GM12878 (cell line): ENCODE results near the gene WDR45B. TPM values are rescaled to one million over a fixed set of nuclear protein-coding genes. Genes with fewer than 3 reads are reported as not detected.

ENCODE experiments used
- ATAC-seq: fragments of 200-7000 bp; cut with Tn5 transposase; 3 replicates; pipeline ENCODE4 v1.9.1; 2020; ENCODE audit warnings: mild to moderate bottlenecking, moderate library complexity
- BruUV-seq: library from RNA; stranded (reverse); fragments of 400-500 nt; replicated peaks from 2 replicates; lab custom pipeline; 2021; lab: Mats Ljungman, UMichigan
- CTCF ChIA-PET: fragments of 300-600 bp; sonication (Branson Sonifier 250); formaldehyde crosslinking; extraction: SDS; loops from one replicate; lab custom pipeline; 2021; ENCODE audit warnings: inconsistent platforms; lab: Yijun Ruan, JAX
- POLR2A ChIA-PET: fragments of 350-600 bp; formaldehyde crosslinking; extraction: SDS; loops from one replicate; lab custom pipeline; 2021; ENCODE audit warnings: inconsistent platforms; lab: Charles Lee
- RAD21 ChIA-PET: fragments of 300-600 bp; sonication (Branson Sonifier 250); formaldehyde crosslinking; loops from one replicate; lab custom pipeline; 2023; ENCODE audit warnings: antibody characterized with exemption; ENCODE audit not compliant: unreplicated experiment; lab: Charles Lee
- SMC1A ChIA-PET: fragments of 300-600 bp; sonication (Branson Sonifier 250); formaldehyde crosslinking; loops from one replicate; lab custom pipeline; 2023; ENCODE audit not compliant: unreplicated experiment, uncharacterized antibody; lab: Charles Lee
- DNase-seq: peaks from one replicate; pipeline ENCODE4 v3.0.0-alpha.2; 2011; ENCODE audit warnings: low read depth, low spot score
- FAIRE-seq: peaks from 3 replicates; lab custom pipeline; 2011; peaks lifted over from hg19 to GRCh38; lab: Jason Lieb, UNC
- H2AFZ ChIP-seq: 2 replicates; pipeline ENCODE4 v1.6.0; 2011; ENCODE audit warnings: low read depth, low read length, control low read depth; ENCODE audit not compliant: control insufficient read depth
- H3K27ac ChIP-seq: 2 replicates; pipeline ENCODE4 v1.5.1; 2011; ENCODE audit warnings: control low read depth; ENCODE audit not compliant: control insufficient read depth, insufficient read depth
- H3K27me3 ChIP-seq, 2 experiments: replicated peaks in 1 of 2; 2 replicates each; pipeline versions ENCODE4 v1.6.0 to v1.6.1; 2011; ENCODE audit warnings: low read length in 1 of 2; ENCODE audit not compliant: control insufficient read depth in 2 of 2, insufficient read depth in 2 of 2
- H3K36me3 ChIP-seq, 2 experiments: 2 replicates each; pipeline ENCODE4 v1.5.1; 2011; ENCODE audit warnings: low read length in 1 of 2; ENCODE audit not compliant: control insufficient read depth in 2 of 2, insufficient read depth in 2 of 2
- H3K4me1 ChIP-seq: 2 replicates; pipeline ENCODE4 v1.6.1; 2011; ENCODE audit warnings: mild to moderate bottlenecking, low read length, moderate library complexity, mixed read lengths; ENCODE audit not compliant: control insufficient read depth, insufficient read depth
- H3K4me2 ChIP-seq: 2 replicates; pipeline ENCODE4 v1.6.0; 2011; ENCODE audit warnings: control low read depth; ENCODE audit not compliant: control insufficient read depth, insufficient read depth
- H3K4me3 ChIP-seq: fragments of 200-600 bp; sonication (generic); 2 replicates; pipeline ENCODE4 v1.5.1; 2016
- H3K79me2 ChIP-seq: 2 replicates; pipeline ENCODE4 v1.6.0; 2011; ENCODE audit warnings: low read length; ENCODE audit not compliant: control insufficient read depth, insufficient read depth
- H3K9ac ChIP-seq: 2 replicates; pipeline ENCODE4 v1.8.0; 2011; ENCODE audit warnings: low read length, control low read depth, mixed read lengths; ENCODE audit not compliant: control insufficient read depth, insufficient read depth
- H3K9me3 ChIP-seq: replicated peaks from 3 replicates; pipeline ENCODE4 v1.5.1; 2011; ENCODE audit warnings: mild to moderate bottlenecking, low read length; ENCODE audit not compliant: control insufficient read depth, insufficient read depth
- H4K20me1 ChIP-seq: 2 replicates; pipeline ENCODE4 v1.6.0; 2011; ENCODE audit not compliant: control insufficient read depth, insufficient read depth
- CUX1 ChIP-seq: IDR thresholded peaks from 2 replicates; pipeline ENCODE4 v1.6.1; 2012; ENCODE audit warnings: improper control_type of control experiment, low read depth, low read length; ENCODE audit not compliant: insufficient replicate concordance
- EED ChIP-seq: sonication (generic); IDR thresholded peaks from 2 replicates; pipeline ENCODE4 v1.6.1; 2016; ENCODE audit warnings: antibody characterized with exemption, low read depth
- EZH2 ChIP-seq: IDR thresholded peaks from 2 replicates; pipeline ENCODE4 v1.6.1; 2012; ENCODE audit warnings: low read depth, mild to moderate bottlenecking, control low read depth, inconsistent platforms, low read length, borderline replicate concordance; ENCODE audit not compliant: control insufficient read depth
- JUND ChIP-seq: IDR thresholded peaks from 2 replicates; pipeline ENCODE4 v1.6.1; 2012; ENCODE audit warnings: low read depth, mild to moderate bottlenecking, low read length, improper control_type of control experiment, moderate library complexity
- MXI1 ChIP-seq: fragments of 150-350 bp; IDR thresholded peaks from 2 replicates; pipeline ENCODE4 v1.6.1; 2011; ENCODE audit warnings: low read depth, mild to moderate bottlenecking, inconsistent platforms, low read length, improper control_type of control experiment
- NR2F1 ChIP-seq: fragments of 450-650 bp; conservative IDR thresholded peaks from 2 replicates; pipeline ENCODE4 v1.6.1; 2017; ENCODE audit warnings: mild to moderate bottlenecking
- SUPT20H ChIP-seq: IDR thresholded peaks from 2 replicates; pipeline ENCODE4 v1.6.1; 2011; ENCODE audit warnings: low read depth, mild to moderate bottlenecking, low read length, moderate library complexity, borderline replicate concordance; ENCODE audit not compliant: control insufficient read depth
- SUZ12 ChIP-seq: fragments of 200-600 bp; sonication (generic); IDR thresholded peaks from one replicate; pipeline ENCODE4 v1.6.1; 2018; ENCODE audit warnings: antibody characterized with exemption, mild to moderate bottlenecking; ENCODE audit not compliant: unreplicated experiment
- USF2 ChIP-seq: IDR thresholded peaks from 2 replicates; pipeline ENCODE4 v1.6.1; 2011; ENCODE audit warnings: low read depth, low read length, improper control_type of control experiment, borderline replicate concordance
- YY1 ChIP-seq: IDR thresholded peaks from 2 replicates; pipeline ENCODE4 v1.6.1; 2011; ENCODE audit warnings: low read depth, mild to moderate bottlenecking, low read length
- WGBS: methylation state at CpG from one replicate; pipeline ENCODE4 v1.1.6; 2016; ENCODE audit warnings: low lambda C conversion rate; ENCODE audit not compliant: insufficient replicate concordance, insufficient coverage; ENCODE audit errors: missing lambda C conversion rate; 5-methylcytosine and 5-hydroxymethylcytosine counted together
- in situ Hi-C: fragments of 300-500 bp; cut with MboI; formaldehyde crosslinking; loops from 9 replicates; pipeline ENCODE4 v1.14.3; 2018; ENCODE audit warnings: mixed read lengths
- intact Hi-C: fragments of 100-400 bp; cut with micrococcal nuclease; formaldehyde crosslinking; loops from one replicate; pipeline ENCODE4 v1.14.2; 2022; ENCODE audit not compliant: unreplicated experiment
- polyA plus RNA-seq, 11 experiments: library from polyadenylated mRNA; depleted of rRNA in 4 of 11; unstranded in 6 of 11; stranded (reverse) in 5 of 11; fragments of >200 nt; fragmentation: Nextera tagmentation in 4 of 11; fragmentation: Illumina TruSeq in 1 of 11; extraction: Ambion mirVana in 4 of 11; extraction: Trizol in 1 of 11; gene quantifications; 1 replicate in 1 of 11; 2 replicates in 10 of 11; pipeline versions ENCODE4 v1.2.1 to v1.2.3, GENCODE V29; 2011 to 2016; ENCODE audit warnings: inconsistent platforms in 2 of 11, missing spikeins in 2 of 11, low read depth in 1 of 11
- total RNA-seq, 4 experiments: library from RNA; depleted of rRNA in 3 of 4; stranded (reverse); fragments of >200 nt in 3 of 4; fragmentation: Illumina TruSeq in 1 of 4; extraction: Trizol in 1 of 4; gene quantifications; 2 replicates each; pipeline versions ENCODE4 v1.2.1 to v1.2.3, GENCODE V29; 2013 to 2021

Gene WDR45B
- total and polyA plus RNA-seq, 10 of the 15 experiments (the other 5 are each of a cell fraction or from before 2014, with no cell fraction given), result 1.0 to 73.7 (median 26.6) TPM

- DNase-seq, result no peak
- CTCF ChIA-PET, result interaction anchor here (1.3 to 1.4 kb wide), 2 partner anchors 100 to 116 kb away, joined by 3 read pairs; no protein-coding TSS in a partner anchor
- Histone ChIP-seq H4K20me1 (no peaks in the 10 kb centered on the region), H3K4me2 (no peak overlapping the region), H3K27me3 (no peaks in the 10 kb centered on the region), H3K4me1 (no peaks in the 10 kb centered on the region), H3K9ac (no peak overlapping the region), H2AFZ (no peak overlapping the region), H3K4me3 (no peak overlapping the region), H3K36me3 (no peaks in the 10 kb centered on the region), H3K79me2 (no peaks in the 10 kb centered on the region), H3K9me3 (no peaks in the 10 kb centered on the region), H3K27ac (no peak overlapping the region)
- intact Hi-C loops, result no loop called here
- BruUV-seq, result no TSS peak
- ATAC-seq, result no peak
- POLR2A ChIA-PET, result no interaction called here
- no peak for TF ChIP-seq USF2
- in situ Hi-C loops, result no loop called here
- FAIRE-seq, result no peak
- RAD21 ChIA-PET, result no interaction called here
- SMC1A ChIA-PET, result no interaction called here
- WGBS, result 63% methylated on average over 5 of the region's 6 CpGs
Observed at GRCh38 chr17:82665891-82666290, 17.6 kb upstream of the WDR45B start.

GRCh38 chr17:82665217-82665616 lies 17.0 kb upstream of the WDR45B start:
- ChIA-PET POLR2A (no interaction called here), SMC1A (no interaction called here), RAD21 (no interaction called here), CTCF (interaction anchor here (1.4 kb wide), 1 partner anchor 101 kb away, joined by 3 read pairs; no protein-coding TSS in a partner anchor)
- Histone ChIP-seq H3K4me1 (no peaks in the 10 kb centered on the region), H3K27ac (no peak overlapping the region), H3K27me3 (no peaks in the 10 kb centered on the region), H3K9me3 (no peaks in the 10 kb centered on the region), H3K4me2 (no peak overlapping the region), H3K79me2 (no peaks in the 10 kb centered on the region), H3K9ac (no peak overlapping the region), H3K36me3 (no peaks in the 10 kb centered on the region), H3K4me3 (no peak overlapping the region), H4K20me1 (no peaks in the 10 kb centered on the region), H2AFZ (no peak overlapping the region)
- intact Hi-C loops (no loop called here), in situ Hi-C loops (no loop called here)
- ATAC-seq (no peak), DNase-seq (no peak), FAIRE-seq (no peak)
- WGBS, result 58% methylated on average over 11 of the region's 11 CpGs
- no TSS peak for BruUV-seq
- TF ChIP-seq MXI1 (no peak), EED (no peak), CUX1 (no peak), JUND (no peak), SUZ12 (no peak), SUPT20H (no peak), YY1 (no peak), EZH2 (no peak), NR2F1 (no peak)
